Cardiac fibroblast (primary cell): ENCODE data around the gene PDLIM4.

Experiments
- DNase-seq, 2 donors: peaks; one replicate each; pipeline versions ENCODE4 v3.0.0 to v3.0.0-alpha.2; 2010; ENCODE audit warnings: low read depth in 2 of 2
- H3K4me3 ChIP-seq, 2 donors: replicated peaks in 1 of 2; 1 replicate in 1 of 2; 2 replicates in 1 of 2; pipeline ENCODE4 v1.5.1; 2011; ENCODE audit warnings: low read depth in 2 of 2, low read length in 2 of 2, mild to moderate bottlenecking in 2 of 2, moderate library complexity in 1 of 2
- CTCF ChIP-seq: IDR thresholded peaks from one replicate; pipeline ENCODE4 v1.5.1; 2011; ENCODE audit warnings: low read depth, mild to moderate bottlenecking, low read length, inconsistent platforms

PDLIM4 gene

DNA sequence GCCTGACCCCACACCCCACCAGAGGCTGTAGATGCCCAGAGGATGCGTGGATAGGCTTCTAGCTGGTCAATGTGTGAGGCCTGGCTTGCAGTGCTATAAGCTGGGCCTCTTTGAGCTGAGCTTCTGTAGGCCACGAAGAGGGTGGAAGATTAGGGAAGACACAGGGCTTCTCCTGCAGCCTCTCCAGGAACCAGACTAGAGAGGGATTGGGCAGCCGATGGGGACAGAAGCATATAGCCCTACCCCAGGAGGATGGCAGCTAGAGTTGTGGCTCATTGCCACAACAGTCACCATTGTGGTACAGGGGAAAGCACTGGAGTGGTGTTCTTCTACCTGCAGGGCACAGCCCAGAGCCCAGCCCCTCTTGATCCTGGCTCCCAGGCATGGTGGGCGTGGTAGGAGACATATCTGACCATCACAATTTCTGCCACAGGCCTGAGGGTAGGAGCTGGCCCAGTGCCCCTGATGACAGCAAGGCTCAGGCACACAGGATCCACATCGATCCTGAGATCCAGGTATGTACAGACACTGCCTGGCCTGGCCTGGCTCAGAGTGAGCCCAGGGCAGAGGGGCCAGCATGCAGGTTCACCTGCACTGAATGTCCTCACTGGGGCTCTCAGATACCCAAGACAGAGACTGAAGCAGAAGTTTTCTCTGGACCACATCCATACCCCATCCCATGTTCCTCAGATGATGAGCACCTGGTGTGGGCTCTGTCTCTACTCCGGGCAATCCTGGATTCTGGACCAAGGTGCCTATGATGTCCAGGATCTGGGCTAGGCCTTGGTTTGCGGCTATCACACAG, 8.7 kb downstream of the PDLIM4 start:
- TF ChIP-seq CTCF = no peak
- no peak overlapping the region for H3K4me3 ChIP-seq
- no peak for DNase-seq

- DNase-seq = no peak
- no peak for TF ChIP-seq CTCF
Measured at GRCh38 chr5:132266836-132267160, 9.3 kb downstream of the PDLIM4 start.

DNA sequence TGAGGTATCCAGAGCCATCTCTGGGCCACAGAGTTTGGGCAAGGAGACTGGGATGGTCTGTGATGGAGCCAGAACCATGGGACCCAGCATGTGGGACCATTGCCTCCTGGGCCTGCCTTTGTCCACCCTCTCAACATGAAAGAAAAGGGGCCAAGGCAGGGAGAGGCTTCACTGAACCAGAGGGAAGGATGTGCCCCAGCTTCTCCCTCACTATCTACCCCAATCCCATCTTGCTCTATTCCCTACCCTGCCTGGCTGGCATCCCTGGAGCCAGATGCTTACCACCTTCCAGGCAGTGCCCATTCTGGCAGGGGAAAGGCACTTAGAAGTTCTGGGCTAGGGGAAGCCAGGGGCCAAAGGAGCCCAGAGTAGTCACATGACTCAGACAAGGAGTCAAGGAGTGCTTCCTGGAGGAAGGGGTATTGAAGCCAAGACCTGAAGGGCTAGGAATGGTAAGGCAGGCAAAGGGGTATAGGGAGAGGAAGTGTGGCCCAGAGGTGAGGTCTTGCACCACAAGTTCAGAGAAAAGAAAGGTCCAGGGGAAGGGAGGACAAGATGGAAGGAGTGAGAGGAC, 9.8 kb downstream of the PDLIM4 start:
- no peak for TF ChIP-seq CTCF
- no peak overlapping the region for H3K4me3 ChIP-seq
- DNase-seq = no peak

More at GRCh38 chr5:132266836-132267160, 9.3 kb downstream of the PDLIM4 start:
- H3K4me3 ChIP-seq = no peak overlapping the region

DNA sequence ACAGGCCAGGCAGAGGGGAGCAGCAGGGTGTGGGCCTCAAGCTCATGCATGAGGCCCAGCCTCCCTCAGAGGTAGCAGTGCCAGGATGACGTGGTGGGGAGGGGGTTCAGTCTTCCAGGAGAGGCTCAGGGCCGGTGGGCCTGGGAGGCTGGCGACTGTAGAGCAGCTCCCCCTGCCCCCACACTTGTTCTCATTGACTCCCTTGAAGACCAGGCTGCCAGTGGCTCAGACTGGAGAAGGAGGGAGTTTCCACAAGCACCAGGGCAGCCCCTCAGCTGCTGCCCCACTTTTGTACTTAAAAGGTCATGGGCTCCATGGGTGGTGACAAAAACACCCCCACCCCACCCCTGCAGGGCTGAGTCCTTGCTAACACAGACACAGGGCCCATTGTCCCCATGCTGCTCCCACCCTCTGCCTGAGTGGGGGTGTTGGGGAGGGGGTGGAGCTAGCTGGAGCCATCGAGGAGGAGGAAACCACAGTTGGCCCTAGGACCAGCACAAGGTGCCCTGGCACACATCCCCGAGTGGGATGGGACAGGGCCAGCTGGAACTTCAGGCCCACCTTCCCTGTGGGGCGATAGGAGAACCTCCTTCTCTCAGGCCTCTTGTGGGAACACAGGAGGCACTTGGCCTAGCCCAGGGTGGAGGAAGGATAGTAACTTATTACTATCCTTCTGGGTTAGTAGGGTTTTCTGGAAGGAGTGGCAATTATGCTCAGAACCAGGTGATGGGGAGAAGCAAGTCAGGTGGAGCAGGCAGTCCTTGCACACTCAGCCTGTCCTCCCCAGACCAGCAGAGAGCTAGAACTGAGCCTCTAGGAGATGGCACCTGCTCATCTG, 10.7 kb downstream of the PDLIM4 start:
- TF ChIP-seq CTCF = no peak
- no peak for DNase-seq
- H3K4me3 ChIP-seq = no peak overlapping the region

DNA sequence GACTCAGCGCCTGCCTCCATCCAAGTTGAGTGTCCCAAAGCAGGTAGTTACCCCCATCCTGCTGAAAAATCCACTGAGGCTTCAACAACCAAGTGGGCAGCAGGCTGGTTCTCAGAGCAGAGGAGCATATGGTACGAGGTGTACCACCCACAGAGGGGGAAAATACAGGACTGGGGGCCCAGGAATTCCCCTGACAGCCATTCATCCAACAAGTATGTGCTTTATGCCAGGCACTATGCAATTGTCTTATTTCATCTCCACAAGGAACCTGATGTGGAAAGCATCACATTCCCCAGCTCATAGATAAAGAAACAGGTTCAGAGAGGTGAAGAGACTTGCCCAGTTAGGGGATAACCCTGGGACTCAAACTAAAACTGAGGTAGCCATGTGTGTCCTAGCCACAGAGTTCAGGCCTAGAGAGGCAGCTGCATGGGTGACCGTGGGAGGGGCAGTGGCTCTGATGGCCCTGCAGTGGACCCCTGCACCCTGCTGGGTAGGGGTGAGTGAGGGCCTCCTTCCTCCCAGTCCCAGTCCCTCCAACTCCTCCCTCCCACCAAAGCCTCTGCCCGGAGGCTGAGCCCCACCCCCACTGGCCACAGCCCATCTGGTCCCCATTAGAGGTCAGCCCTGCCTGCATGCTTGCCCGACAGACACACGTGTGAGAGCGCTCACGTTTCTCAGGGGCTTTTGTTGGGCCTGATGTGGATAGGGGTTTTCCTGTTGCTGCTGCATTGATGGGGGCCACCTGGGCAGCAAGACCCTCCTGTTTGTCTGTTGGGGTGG, 11.5 kb downstream of the PDLIM4 start:
- no peak for TF ChIP-seq CTCF
- peak in 1 of 2 donors; percentile 27 for DNase-seq
- H3K4me3 ChIP-seq = no peak overlapping the region

DNA sequence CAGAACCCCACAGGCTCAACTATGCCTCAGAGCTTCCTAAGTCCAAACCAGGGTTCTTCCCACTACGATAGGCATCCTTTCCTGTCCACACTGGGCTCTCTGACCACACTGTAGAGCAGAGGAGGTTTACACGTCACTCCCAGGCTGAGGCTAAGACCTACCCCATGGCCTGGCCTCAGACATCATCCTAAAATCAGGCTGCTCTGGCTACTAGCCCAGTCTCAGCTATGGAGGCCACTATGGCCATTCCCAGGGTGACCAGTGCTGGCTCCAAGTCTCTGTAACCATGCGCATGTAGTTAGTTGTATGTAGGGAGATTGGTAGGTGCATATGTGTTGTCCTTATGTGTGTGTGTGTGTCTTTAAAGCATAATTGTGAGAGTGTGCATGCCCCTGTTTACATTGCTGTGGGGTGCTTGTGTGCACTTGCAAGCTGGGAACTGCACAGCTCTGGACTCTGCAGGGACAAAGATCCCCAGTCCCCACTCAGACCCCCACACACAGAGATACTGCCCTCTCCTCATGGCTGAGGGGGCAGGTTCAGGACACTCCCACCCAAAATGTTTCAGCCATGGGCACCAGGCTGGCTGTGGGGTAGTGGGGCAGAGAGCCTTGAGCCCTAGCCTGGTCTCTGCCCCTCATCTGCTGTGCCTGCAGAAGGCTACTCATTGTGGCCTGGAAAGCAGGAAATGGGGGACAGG, 12.3 kb downstream of the PDLIM4 start:
- H3K4me3 ChIP-seq = no peak overlapping the region
- no peak for TF ChIP-seq CTCF
- no peak for DNase-seq
